ENCODE measurements around the gene FUOM.

The FUOM gene

GRCh38 chr10:133349577-133350011 lies 8.2 kb downstream of the FUOM start:
- DNase-seq, result no peak

GRCh38 chr10:133349160-133349568 lies 8.7 kb downstream of the FUOM start:
- DNase-seq, result no peak

GRCh38 chr10:133347710-133348517 lies 9.9 kb downstream of the FUOM start:
- DNase-seq, result no peak

GRCh38 chr10:133346413-133346812 lies 11.4 kb downstream of the FUOM start:
- no peak for DNase-seq

GRCh38 chr10:133344236-133344635 lies 13.6 kb downstream of the FUOM start:
- DNase-seq, result no peak

GRCh38 chr10:133343558-133343957 lies 14.3 kb downstream of the FUOM start:
- DNase-seq, result no peak

- no peak for DNase-seq
These were observed 14.9 kb downstream of the FUOM start for GRCh38 chr10:133342942-133343341.

GRCh38 chr10:133341983-133342382 lies 15.8 kb downstream of the FUOM start:
- no peak for DNase-seq

GRCh38 chr10:133339708-133340380 lies 18.0 kb downstream of the FUOM start:
- DNase-seq, result no peak

- DNase-seq, result no peak
These were observed 19.4 kb downstream of the FUOM start for GRCh38 chr10:133338080-133339071.

- DNase-seq, result no peak
These were observed 20.5 kb downstream of the FUOM start for GRCh38 chr10:133337370-133337725.

GRCh38 chr10:133336577-133337369 lies 21.0 kb downstream of the FUOM start, which contains the start of gene CALY:
Gene CALY (minus strand): TSS chr10:133336896. CDS start chr10:133328989, 7,907 bp downstream.
- no peak for DNase-seq

GRCh38 chr10:133336118-133336576 lies 21.7 kb downstream of the FUOM start:
- no peak for DNase-seq

GRCh38 chr10:133335246-133336117 lies 22.3 kb downstream of the FUOM start:
- peak; percentile 35 for DNase-seq

GRCh38 chr10:133334503-133335245 lies 23.1 kb downstream of the FUOM start:
- DNase-seq, result no peak

GRCh38 chr10:133332936-133333699 lies 24.7 kb downstream of the FUOM start:
- no peak for DNase-seq

- DNase-seq, result peak; percentile 84
These were observed 28.2 kb downstream of the FUOM start for GRCh38 chr10:133329491-133330202.

Data from fibroblast of skin of scalp (primary cell).